Stimulated activated CD8-positive, alpha-beta memory T cell treated with anti-CD3 and anti-CD28 coated beads, Interleukin-2, amount 100 ng/mL, for 48 hours (primary cell): ENCODE data around the gene ZNF23.

Source experiments
- DNase-seq, 2 donors: peaks; one replicate each; pipeline ENCODE4 v3.0.0-alpha.2; 2020; ENCODE audit warnings: low read depth in 2 of 2

Gene ZNF23

GRCh38 chr16:71426880-71427615, 35.0 kb downstream of the ZNF23 start:
- no peak for DNase-seq

- DNase-seq = peak; percentile 17 to 29
Observed at GRCh38 chr16:71426069-71426879, 35.8 kb downstream of the ZNF23 start.

GRCh38 chr16:71425746-71426068, 36.3 kb downstream of the ZNF23 start:
- DNase-seq = no peak

GRCh38 chr16:71424626-71425025, 37.4 kb downstream of the ZNF23 start:
- no peak for DNase-seq

- no peak for DNase-seq
Observed at GRCh38 chr16:71423865-71424264, 38.2 kb downstream of the ZNF23 start.

GRCh38 chr16:71423016-71423415, 39.0 kb downstream of the ZNF23 start:
- no peak for DNase-seq

- peak in 1 of 2 donors; percentile 20 for DNase-seq
Observed at GRCh38 chr16:71421911-71422310, 40.1 kb downstream of the ZNF23 start.

- DNase-seq = no peak
Observed at GRCh38 chr16:71414038-71414437, 48.0 kb downstream of the ZNF23 start.

GRCh38 chr16:71413341-71413740, 48.7 kb downstream of the ZNF23 start:
- no peak for DNase-seq

- peak; percentile 37 to 47 for DNase-seq
Observed at GRCh38 chr16:71412270-71413160, 49.5 kb downstream of the ZNF23 start.

- no peak for DNase-seq
Observed at GRCh38 chr16:71410146-71410545, 51.9 kb downstream of the ZNF23 start.

- no peak for DNase-seq
Observed at GRCh38 chr16:71409011-71409775, 52.9 kb downstream of the ZNF23 start.

- no peak for DNase-seq
Observed at GRCh38 chr16:71408536-71408935, 53.5 kb downstream of the ZNF23 start.

- DNase-seq = no peak
Observed at GRCh38 chr16:71407731-71408130, 54.3 kb downstream of the ZNF23 start.

- DNase-seq = no peak
Observed at GRCh38 chr16:71406724-71407123, 55.3 kb downstream of the ZNF23 start.

- DNase-seq = no peak
Observed at GRCh38 chr16:71406316-71406715, 55.7 kb downstream of the ZNF23 start.

GRCh38 chr16:71404364-71404763, 57.7 kb downstream of the ZNF23 start:
- DNase-seq = no peak

- no peak for DNase-seq
Observed at GRCh38 chr16:71402674-71403073, 59.4 kb downstream of the ZNF23 start.

- no peak for DNase-seq
Observed at GRCh38 chr16:71402007-71402406, 60.0 kb downstream of the ZNF23 start.

- no peak for DNase-seq
Observed at GRCh38 chr16:71399801-71400563, 62.1 kb downstream of the ZNF23 start.
